Osteoblast (primary cell): ENCODE measurements around the gene TPSG1. TPM values are rescaled to one million over a fixed set of nuclear protein-coding genes. Genes with fewer than 3 reads are reported as not detected.
A peak's percentile ranks its signal among the peaks of the same experiment; 100 is the strongest.

Experiments used
- DNase-seq: peaks from one replicate; pipeline ENCODE4 v3.0.0; 2011; ENCODE audit warnings: low spot score, mixed read lengths; ENCODE audit not compliant: insufficient read length; ENCODE audit errors: missing footprints
- H2AFZ ChIP-seq: 2 replicates; pipeline ENCODE4 v1.6.0; 2011; ENCODE audit warnings: mild to moderate bottlenecking, low read length
- H3K27ac ChIP-seq: 2 replicates; pipeline ENCODE4 v1.5.1; 2011; ENCODE audit warnings: mild to moderate bottlenecking, low read depth, low read length, moderate library complexity
- H3K27me3 ChIP-seq: 2 replicates; pipeline ENCODE4 v1.6.0; 2012; ENCODE audit warnings: mild to moderate bottlenecking, control low read depth, inconsistent platforms, low read length, moderate library complexity; ENCODE audit not compliant: insufficient read depth
- H3K36me3 ChIP-seq: 2 replicates; pipeline ENCODE4 v1.5.1; 2011; ENCODE audit warnings: mild to moderate bottlenecking, low read length, control low read depth, moderate library complexity; ENCODE audit not compliant: insufficient read depth
- H3K4me1 ChIP-seq: 2 replicates; pipeline ENCODE4 v1.5.1; 2011; ENCODE audit warnings: mild to moderate bottlenecking, low read length, control low read depth, moderate library complexity; ENCODE audit not compliant: insufficient read depth
- H3K4me2 ChIP-seq: 2 replicates; pipeline ENCODE4 v1.6.0; 2011; ENCODE audit warnings: mild to moderate bottlenecking, low read length; ENCODE audit not compliant: insufficient read depth
- H3K4me3 ChIP-seq: fragments of 200-600 bp; sonication (generic); 3 replicates; pipeline ENCODE4 v1.5.1; 2012; ENCODE audit warnings: mild to moderate bottlenecking, low read length, inconsistent platforms; ENCODE audit not compliant: insufficient read depth
- H3K79me2 ChIP-seq: 2 replicates; pipeline ENCODE4 v1.6.0; 2012; ENCODE audit warnings: mild to moderate bottlenecking, low read length, control low read depth, inconsistent platforms; ENCODE audit not compliant: insufficient read depth
- H3K9me3 ChIP-seq: 2 replicates; pipeline ENCODE4 v1.5.1; 2011; ENCODE audit warnings: low read depth, low read length, control low read depth
- H4K20me1 ChIP-seq: 2 replicates; pipeline ENCODE4 v1.6.0; 2012; ENCODE audit warnings: mild to moderate bottlenecking, low read length, control low read depth; ENCODE audit not compliant: insufficient read depth
- total RNA-seq: library from RNA; depleted of rRNA; stranded (reverse); fragments of >200 nt; gene quantifications from 2 replicates; pipeline ENCODE4 v1.2.3, GENCODE V29; 2012
- TF ChIP-seq, protein P1 (sequence below): IDR thresholded peaks from 2 replicates; pipeline ENCODE4 v1.5.1; 2011; ENCODE audit warnings: mild to moderate bottlenecking, low read depth, low read length, moderate library complexity; ENCODE audit errors: extremely low read depth

TPSG1 gene
- total RNA-seq, 1 donor = not detected

GRCh38 chr16:1197237-1197866 is 27.7 kb downstream of the TPSG1 start:
- Histone ChIP-seq H3K36me3 (no peaks in the 10 kb centered on the region), H3K9me3 (no peaks in the 10 kb centered on the region), H3K4me3 (no peak overlapping the region), H3K27me3 (no peaks in the 10 kb centered on the region), H2AFZ (no peak overlapping the region), H4K20me1 (no peaks in the 10 kb centered on the region), H3K4me2 (no peak overlapping the region), H3K27ac (no peak overlapping the region), H3K79me2 (no peaks in the 10 kb centered on the region), H3K4me1 (no peaks in the 10 kb centered on the region)
- DNase-seq = no peak
- TF ChIP-seq, protein P1, sequence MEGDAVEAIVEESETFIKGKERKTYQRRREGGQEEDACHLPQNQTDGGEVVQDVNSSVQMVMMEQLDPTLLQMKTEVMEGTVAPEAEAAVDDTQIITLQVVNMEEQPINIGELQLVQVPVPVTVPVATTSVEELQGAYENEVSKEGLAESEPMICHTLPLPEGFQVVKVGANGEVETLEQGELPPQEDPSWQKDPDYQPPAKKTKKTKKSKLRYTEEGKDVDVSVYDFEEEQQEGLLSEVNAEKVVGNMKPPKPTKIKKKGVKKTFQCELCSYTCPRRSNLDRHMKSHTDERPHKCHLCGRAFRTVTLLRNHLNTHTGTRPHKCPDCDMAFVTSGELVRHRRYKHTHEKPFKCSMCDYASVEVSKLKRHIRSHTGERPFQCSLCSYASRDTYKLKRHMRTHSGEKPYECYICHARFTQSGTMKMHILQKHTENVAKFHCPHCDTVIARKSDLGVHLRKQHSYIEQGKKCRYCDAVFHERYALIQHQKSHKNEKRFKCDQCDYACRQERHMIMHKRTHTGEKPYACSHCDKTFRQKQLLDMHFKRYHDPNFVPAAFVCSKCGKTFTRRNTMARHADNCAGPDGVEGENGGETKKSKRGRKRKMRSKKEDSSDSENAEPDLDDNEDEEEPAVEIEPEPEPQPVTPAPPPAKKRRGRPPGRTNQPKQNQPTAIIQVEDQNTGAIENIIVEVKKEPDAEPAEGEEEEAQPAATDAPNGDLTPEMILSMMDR = no peak

DNA sequence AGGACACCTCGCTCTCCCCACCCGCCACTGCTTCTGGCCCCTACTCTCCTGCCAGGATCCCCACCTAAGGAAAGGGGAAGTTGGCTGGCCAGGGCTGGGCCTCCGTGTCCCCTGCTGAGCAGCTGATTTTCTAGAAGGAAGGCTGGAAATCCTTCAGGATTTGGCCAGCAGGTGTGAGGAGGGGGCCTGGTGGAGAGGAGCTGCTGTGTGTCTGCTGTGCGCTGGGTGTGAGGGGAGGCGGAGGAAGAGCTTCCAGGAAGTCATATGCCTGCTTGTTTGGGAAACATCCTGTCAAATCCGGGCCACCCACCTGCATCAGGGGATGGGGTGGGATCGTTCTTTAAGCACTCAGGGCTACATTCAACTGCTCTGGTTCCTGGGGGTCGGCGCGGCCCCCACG is 28.6 kb downstream of the TPSG1 start:
- no peak overlapping the region for H3K27ac ChIP-seq
- H3K27me3 ChIP-seq = no peaks in the 10 kb centered on the region

GRCh38 chr16:1195393-1195666 is 29.7 kb downstream of the TPSG1 start:
- no peak for DNase-seq
- Histone ChIP-seq H3K4me1 (no peaks in the 10 kb centered on the region), H3K9me3 (no peaks in the 10 kb centered on the region), H3K27ac (no peak overlapping the region), H3K4me3 (no peak overlapping the region), H3K27me3 (no peaks in the 10 kb centered on the region), H3K36me3 (no peaks in the 10 kb centered on the region), H3K4me2 (no peak overlapping the region), H2AFZ (no peak overlapping the region), H3K79me2 (no peaks in the 10 kb centered on the region), H4K20me1 (no peaks in the 10 kb centered on the region)
- TF ChIP-seq, protein P1 = no peak

More for the DNA sequence above, 28.6 kb downstream of the TPSG1 start:
- Histone ChIP-seq H3K9me3 (no peaks in the 10 kb centered on the region), H3K4me2 (no peak overlapping the region), H3K4me1 (no peaks in the 10 kb centered on the region), H2AFZ (no peak overlapping the region), H3K79me2 (no peaks in the 10 kb centered on the region), H3K36me3 (no peaks in the 10 kb centered on the region), H3K4me3 (no peak overlapping the region), H4K20me1 (no peaks in the 10 kb centered on the region)
- TF ChIP-seq, protein P1 = no peak
- no peak for DNase-seq

GRCh38 chr16:1194665-1195392 is 30.2 kb downstream of the TPSG1 start:
- TF ChIP-seq, protein P1 = peak; percentile 61

More at GRCh38 chr16:1194665-1195392, 30.2 kb downstream of the TPSG1 start:
- Histone ChIP-seq H2AFZ (no peak overlapping the region), H3K79me2 (no peaks in the 10 kb centered on the region), H3K27me3 (no peaks in the 10 kb centered on the region), H3K9me3 (no peaks in the 10 kb centered on the region), H3K4me2 (no peak overlapping the region), H4K20me1 (no peaks in the 10 kb centered on the region), H3K4me1 (no peaks in the 10 kb centered on the region), H3K36me3 (no peaks in the 10 kb centered on the region), H3K4me3 (no peak overlapping the region), H3K27ac (no peak overlapping the region)
- peak; percentile 97 for DNase-seq
